Activated gamma-delta T cell (primary cell): ENCODE results near the gene CMTM6.
"Not testable (repeated sequence)": the region's sequence is repeated elsewhere in the genome, so short reads cannot be mapped to it uniquely, and the experiment has no call there.

ENCODE experiments used
- DNase-seq: peaks from one replicate; lab custom pipeline; 2025; lab: John Stamatoyannopoulos, UW

Gene CMTM6

DNA sequence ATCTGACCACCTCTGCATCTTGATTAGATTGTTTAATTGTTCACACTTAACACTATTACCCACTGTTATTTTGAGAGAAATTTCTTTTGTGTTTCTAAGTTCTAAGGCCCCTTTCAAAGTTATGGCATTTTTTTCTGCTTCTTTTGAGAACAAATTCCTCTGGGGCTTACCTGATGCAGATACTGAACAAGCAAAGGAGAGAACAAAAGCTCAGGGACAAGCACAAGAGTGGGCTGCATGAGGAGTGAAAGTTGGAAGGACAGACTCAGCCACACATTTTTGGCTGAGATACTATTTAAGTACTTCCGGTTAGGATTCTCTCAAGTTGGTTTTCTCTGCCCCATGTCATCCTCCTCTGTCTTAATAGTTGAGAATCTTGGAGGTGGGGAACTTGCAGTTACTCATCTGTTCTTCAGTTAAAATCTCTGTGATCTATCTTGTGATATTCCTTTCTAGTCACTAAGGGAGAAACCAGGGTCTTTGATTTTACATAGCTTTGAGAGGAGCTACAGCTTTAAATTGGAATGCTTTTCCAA, 54.7 kb downstream of the CMTM6 start:
- no peak for DNase-seq

DNA sequence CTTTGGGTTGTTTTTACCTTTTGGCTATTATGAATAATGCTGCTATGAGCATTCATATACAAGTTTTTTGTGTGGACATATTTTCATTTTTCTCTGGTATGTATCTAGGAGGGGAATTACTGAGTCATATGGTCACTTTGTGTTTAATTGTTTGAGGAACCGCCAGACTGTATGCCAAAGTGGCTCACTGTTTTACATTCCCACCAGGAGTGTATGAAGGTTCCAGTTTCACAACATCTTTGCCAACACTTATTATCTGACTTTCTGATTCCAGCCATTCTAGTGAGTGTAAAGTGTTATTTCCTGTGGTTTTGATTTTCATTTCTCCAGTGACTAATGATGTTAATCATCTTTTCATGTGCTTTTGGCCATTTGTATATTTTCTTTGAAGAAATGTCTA, 59.2 kb downstream of the CMTM6 start:
- DNase-seq: no peak

GRCh38 chr3:32442766-32443165, 59.9 kb downstream of the CMTM6 start:
- no peak for DNase-seq

DNA sequence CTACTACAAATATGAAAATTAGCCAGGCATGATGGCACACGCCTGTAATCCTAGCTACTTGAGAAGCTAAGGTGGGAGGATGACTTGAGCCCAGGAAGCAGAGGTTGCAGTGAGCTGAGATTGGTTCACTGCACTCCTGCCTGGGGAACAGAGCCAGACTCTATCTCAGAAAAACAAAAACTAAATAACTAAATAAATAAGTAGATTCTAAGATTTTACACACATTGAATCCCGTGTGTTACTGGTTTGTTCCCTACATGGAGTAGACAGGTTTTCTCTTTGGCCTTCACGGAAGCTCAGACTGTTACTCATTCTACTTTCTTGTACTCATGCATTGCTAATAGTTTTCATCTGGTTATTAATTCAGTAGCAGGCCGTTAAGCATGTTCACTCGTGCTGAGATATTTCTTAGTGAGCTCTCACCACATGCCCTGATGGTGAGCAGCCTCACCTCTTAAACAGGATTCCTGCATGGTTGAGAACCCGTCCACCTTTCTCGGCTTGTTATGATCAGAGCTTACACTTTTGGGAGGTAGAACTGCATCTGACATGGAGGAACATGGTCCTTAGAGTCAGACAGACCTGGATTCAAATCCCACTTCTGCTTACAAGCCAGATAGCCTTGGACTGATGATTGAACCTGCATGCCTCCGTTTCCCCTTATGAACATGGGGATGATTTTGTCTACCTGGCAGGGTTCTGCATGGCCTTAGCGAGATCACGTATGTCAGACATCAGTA, 61.9 kb downstream of the CMTM6 start:
- DNase-seq: no peak

DNA sequence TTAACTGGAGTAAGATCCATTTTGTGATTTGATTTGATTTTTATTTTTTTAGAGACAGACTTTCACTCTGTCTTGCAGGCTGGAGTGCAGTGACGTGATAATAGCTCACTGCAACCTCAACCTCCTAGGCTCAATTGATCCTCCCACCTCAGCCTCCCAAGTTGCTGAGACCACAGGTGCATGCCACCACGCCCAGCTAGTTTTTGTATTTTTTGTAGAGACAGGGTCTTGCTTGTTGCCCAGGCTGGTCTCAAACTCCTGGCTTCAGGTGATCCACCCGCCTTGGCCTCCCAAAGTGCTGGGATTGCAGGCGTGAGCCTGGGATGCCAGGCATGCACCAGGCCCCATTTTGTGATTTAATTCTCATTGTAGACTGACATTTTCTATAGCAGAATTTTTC, 63.2 kb downstream of the CMTM6 start:
- not testable (repeated sequence) for DNase-seq

DNA sequence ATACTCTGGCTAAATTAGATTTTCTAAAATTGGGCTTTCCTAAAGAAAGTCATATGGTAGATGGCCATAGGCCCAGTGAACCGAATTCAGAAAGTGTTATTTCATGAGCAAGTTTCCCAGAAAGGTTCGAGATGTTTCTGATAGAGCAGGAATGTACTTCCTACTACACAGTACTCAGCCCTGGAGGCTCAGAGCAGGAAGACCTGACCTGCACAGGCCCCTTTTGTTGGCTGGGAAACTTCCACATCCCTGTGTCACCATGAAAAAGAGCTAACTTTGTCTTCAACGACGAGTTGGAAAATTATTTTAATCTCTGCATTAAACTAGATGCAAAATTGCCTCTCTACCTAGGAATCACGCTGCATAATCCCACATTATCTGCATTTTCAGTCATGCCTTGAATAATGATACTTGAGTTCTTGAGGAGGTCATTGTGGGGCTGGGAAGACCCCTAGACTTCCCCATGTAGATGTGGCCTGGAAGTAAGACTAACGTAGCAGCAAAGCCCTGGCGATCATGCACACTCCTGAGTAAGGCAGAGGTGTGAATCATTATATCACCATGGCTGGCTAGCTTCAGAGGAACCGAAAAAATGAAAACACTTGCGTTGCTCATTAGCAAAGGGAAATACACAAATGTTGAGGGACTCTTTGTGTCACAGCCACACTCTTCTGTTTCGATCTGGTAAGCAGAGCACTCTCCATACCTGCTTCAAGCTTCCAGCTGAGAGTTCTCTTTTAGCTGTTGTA, 63.9 kb downstream of the CMTM6 start:
- no peak for DNase-seq

- no peak for DNase-seq
Observed at GRCh38 chr3:32437896-32438295, 64.8 kb downstream of the CMTM6 start.

GRCh38 chr3:32436816-32437189, 65.8 kb downstream of the CMTM6 start:
- DNase-seq: no peak

GRCh38 chr3:32435911-32436815, 66.5 kb downstream of the CMTM6 start:
- no peak for DNase-seq

- no peak for DNase-seq
Observed at GRCh38 chr3:32434206-32434605, 68.4 kb downstream of the CMTM6 start.

DNA sequence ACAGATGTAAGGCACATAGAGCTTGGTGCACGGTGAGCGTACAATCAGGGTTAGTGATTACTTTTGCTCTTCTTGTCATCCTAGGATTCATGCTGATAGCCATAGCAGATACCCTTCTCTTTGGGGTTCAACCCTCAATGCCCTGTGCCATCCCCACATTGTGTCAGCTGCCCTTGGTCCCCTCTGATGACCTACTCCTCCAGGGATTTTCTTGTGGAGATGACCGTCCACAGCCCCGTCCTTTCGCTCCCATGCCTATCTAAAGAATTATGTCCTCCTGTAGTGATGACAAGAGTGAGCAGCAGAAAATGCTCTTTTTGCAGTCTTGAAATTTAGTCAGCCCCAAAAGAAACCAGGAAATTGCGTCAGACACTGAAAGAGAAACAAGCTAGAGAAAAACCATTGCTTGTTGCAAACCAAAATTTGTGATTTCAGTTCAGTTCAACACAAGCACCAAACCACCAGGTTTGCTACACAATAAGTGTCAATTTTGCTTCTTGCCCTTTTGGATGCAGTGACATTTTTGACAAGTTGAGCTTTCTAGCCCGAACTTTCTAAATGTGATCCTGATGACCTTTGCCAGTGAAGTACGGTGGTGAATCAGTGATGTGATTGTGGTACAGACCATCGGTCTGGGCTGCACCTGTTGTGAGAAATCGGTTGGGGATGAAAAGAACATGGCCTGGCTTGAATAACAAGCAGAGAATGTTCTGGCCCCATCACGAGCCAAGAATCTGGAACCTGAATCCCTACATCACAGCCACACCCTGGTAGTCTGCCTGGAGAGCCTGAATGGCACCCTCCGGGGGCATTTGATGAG, 69.7 kb downstream of the CMTM6 start:
- no peak for DNase-seq

GRCh38 chr3:32432045-32432710, 70.5 kb downstream of the CMTM6 start:
- DNase-seq: no peak

DNA sequence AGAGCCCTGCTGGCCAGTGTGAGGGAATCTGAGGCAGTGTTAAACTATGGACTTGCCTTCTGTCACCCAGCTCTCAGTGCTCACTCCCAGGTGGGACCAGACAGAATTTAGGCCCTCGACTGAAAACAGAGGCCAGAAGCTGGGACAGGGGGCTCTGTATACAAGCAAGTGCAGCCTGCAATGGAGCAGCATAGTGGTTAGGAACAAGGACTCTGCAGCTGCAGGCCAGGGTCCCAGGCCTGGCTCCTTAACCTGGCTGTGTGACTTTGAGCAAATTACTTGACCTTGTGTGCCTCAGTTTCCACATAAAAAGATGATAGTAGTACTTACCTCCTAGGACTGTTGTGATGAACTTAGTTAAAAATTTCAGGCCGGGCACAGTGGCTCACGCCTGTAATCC, 71.2 kb downstream of the CMTM6 start:
- DNase-seq: no peak
